Measurements from ENCODE around the gene TULP4. TPM values are rescaled to one million over a fixed set of nuclear protein-coding genes. Genes with fewer than 3 reads are reported as not detected.

The TULP4 gene
- total RNA-seq, 1 experiment from 2014 or later, result 52.8 TPM

DNA sequence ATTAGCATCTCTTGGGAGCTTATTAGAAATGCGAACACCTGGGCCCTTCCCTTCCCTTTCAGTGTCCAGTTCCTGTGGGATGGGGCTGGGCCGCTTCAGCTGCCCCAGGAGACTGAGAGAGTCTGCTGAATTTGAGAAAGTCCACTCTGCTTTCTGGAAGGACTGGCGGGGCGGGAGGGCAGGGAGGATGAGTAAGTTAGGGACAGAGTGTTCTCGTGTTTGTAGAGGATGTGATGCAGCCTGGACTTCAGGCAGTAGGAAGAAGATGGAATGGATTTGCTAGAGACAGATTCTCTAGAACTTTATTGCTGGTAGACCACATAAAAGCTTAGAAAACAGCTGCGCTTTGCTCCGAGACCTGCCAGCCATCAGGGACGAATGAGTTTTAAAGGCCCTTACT is 1.1 kb upstream of the TULP4 start:
- no peaks in the 10 kb centered on the region for H3K27me3 Mint-ChIP-seq (ENCODE audit: low read depth)
- peaks cover 66% of the 10 kb centered on the region for H3K36me3 Mint-ChIP-seq
- peaks cover 31% of the 10 kb centered on the region for H3K4me1 Mint-ChIP-seq
- ATAC-seq (no peak), DNase-seq (ENCODE audit: low spot score) (no peak)
- POLR2A ChIA-PET, result no interaction called here
- H3K27ac Mint-ChIP-seq, result peak overlapping the region; percentile 75
- TF ChIP-seq, protein P1, sequence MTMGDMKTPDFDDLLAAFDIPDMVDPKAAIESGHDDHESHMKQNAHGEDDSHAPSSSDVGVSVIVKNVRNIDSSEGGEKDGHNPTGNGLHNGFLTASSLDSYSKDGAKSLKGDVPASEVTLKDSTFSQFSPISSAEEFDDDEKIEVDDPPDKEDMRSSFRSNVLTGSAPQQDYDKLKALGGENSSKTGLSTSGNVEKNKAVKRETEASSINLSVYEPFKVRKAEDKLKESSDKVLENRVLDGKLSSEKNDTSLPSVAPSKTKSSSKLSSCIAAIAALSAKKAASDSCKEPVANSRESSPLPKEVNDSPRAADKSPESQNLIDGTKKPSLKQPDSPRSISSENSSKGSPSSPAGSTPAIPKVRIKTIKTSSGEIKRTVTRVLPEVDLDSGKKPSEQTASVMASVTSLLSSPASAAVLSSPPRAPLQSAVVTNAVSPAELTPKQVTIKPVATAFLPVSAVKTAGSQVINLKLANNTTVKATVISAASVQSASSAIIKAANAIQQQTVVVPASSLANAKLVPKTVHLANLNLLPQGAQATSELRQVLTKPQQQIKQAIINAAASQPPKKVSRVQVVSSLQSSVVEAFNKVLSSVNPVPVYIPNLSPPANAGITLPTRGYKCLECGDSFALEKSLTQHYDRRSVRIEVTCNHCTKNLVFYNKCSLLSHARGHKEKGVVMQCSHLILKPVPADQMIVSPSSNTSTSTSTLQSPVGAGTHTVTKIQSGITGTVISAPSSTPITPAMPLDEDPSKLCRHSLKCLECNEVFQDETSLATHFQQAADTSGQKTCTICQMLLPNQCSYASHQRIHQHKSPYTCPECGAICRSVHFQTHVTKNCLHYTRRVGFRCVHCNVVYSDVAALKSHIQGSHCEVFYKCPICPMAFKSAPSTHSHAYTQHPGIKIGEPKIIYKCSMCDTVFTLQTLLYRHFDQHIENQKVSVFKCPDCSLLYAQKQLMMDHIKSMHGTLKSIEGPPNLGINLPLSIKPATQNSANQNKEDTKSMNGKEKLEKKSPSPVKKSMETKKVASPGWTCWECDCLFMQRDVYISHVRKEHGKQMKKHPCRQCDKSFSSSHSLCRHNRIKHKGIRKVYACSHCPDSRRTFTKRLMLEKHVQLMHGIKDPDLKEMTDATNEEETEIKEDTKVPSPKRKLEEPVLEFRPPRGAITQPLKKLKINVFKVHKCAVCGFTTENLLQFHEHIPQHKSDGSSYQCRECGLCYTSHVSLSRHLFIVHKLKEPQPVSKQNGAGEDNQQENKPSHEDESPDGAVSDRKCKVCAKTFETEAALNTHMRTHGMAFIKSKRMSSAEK (CRISPR knock-in tag; IDR thresholded peaks at IDR 0.05; ENCODE audit: borderline replicate concordance), result no peak
- TF ChIP-seq, protein P2, sequence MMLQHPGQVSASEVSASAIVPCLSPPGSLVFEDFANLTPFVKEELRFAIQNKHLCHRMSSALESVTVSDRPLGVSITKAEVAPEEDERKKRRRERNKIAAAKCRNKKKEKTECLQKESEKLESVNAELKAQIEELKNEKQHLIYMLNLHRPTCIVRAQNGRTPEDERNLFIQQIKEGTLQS (CRISPR knock-in tag; conservative IDR thresholded peaks at IDR 0.05), result no peak
- TF ChIP-seq, protein P3, sequence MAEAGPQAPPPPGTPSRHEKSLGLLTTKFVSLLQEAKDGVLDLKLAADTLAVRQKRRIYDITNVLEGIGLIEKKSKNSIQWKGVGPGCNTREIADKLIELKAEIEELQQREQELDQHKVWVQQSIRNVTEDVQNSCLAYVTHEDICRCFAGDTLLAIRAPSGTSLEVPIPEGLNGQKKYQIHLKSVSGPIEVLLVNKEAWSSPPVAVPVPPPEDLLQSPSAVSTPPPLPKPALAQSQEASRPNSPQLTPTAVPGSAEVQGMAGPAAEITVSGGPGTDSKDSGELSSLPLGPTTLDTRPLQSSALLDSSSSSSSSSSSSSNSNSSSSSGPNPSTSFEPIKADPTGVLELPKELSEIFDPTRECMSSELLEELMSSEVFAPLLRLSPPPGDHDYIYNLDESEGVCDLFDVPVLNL (CRISPR knock-in tag; IDR thresholded peaks at IDR 0.05; ENCODE audit: borderline replicate concordance, low read depth), result no peak
- TF ChIP-seq ZBTB21 (CRISPR knock-in tag; IDR thresholded peaks at IDR 0.05; ENCODE audit: borderline replicate concordance) (no peak), ZNF121 (CRISPR knock-in tag; IDR thresholded peaks at IDR 0.05) (no peak), SMAD4 (CRISPR knock-in tag; IDR thresholded peaks at IDR 0.05) (no peak), MYBL2 (CRISPR knock-in tag; IDR thresholded peaks at IDR 0.05) (no peak), ETV6 (CRISPR knock-in tag; IDR thresholded peaks at IDR 0.05) (no peak), ZNF138 (CRISPR knock-in tag; conservative IDR thresholded peaks at IDR 0.05) (no peak), HMGA2 (CRISPR knock-in tag; IDR thresholded peaks at IDR 0.05) (no peak)
- TF ChIP-seq, protein P4, sequence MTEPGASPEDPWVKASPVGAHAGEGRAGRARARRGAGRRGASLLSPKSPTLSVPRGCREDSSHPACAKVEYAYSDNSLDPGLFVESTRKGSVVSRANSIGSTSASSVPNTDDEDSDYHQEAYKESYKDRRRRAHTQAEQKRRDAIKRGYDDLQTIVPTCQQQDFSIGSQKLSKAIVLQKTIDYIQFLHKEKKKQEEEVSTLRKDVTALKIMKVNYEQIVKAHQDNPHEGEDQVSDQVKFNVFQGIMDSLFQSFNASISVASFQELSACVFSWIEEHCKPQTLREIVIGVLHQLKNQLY (CRISPR knock-in tag; IDR thresholded peaks at IDR 0.05), result no peak
- TF ChIP-seq, protein P5, sequence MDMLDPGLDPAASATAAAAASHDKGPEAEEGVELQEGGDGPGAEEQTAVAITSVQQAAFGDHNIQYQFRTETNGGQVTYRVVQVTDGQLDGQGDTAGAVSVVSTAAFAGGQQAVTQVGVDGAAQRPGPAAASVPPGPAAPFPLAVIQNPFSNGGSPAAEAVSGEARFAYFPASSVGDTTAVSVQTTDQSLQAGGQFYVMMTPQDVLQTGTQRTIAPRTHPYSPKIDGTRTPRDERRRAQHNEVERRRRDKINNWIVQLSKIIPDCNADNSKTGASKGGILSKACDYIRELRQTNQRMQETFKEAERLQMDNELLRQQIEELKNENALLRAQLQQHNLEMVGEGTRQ (CRISPR knock-in tag; IDR thresholded peaks at IDR 0.05), result no peak
- TF ChIP-seq, protein P6, sequence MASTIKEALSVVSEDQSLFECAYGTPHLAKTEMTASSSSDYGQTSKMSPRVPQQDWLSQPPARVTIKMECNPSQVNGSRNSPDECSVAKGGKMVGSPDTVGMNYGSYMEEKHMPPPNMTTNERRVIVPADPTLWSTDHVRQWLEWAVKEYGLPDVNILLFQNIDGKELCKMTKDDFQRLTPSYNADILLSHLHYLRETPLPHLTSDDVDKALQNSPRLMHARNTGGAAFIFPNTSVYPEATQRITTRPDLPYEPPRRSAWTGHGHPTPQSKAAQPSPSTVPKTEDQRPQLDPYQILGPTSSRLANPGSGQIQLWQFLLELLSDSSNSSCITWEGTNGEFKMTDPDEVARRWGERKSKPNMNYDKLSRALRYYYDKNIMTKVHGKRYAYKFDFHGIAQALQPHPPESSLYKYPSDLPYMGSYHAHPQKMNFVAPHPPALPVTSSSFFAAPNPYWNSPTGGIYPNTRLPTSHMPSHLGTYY (CRISPR knock-in tag; IDR thresholded peaks at IDR 0.05), result no peak
- TF ChIP-seq, protein P7, sequence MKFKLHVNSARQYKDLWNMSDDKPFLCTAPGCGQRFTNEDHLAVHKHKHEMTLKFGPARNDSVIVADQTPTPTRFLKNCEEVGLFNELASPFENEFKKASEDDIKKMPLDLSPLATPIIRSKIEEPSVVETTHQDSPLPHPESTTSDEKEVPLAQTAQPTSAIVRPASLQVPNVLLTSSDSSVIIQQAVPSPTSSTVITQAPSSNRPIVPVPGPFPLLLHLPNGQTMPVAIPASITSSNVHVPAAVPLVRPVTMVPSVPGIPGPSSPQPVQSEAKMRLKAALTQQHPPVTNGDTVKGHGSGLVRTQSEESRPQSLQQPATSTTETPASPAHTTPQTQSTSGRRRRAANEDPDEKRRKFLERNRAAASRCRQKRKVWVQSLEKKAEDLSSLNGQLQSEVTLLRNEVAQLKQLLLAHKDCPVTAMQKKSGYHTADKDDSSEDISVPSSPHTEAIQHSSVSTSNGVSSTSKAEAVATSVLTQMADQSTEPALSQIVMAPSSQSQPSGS (CRISPR knock-in tag; IDR thresholded peaks at IDR 0.05; ENCODE audit: borderline replicate concordance, low read depth), result no peak
- peaks cover 22% of the 10 kb centered on the region for H3K9me3 Mint-ChIP-seq
- CTCF ChIA-PET, result no interaction called here
- H3K4me3 Mint-ChIP-seq, result no peak overlapping the region

DNA sequence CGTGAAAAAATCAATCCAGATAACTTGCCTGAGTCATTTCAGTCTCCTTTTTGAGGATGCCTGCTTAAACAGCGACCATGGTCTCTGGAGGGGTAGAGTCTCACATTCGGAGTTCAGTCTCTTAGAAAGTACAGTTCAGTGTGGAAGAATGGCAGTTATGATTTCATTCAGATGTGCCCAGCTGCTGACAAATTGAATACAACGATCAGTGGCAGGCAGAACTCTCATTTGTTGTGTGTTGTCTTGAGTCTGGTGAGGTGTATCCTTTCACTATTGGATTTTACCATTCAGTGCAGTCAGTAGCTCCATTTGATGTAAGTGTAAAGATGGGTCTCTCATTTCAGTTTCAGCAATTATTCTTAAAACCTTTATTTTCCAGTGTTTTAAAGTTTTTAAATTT is 639 bp upstream of the TULP4 start:
- CTCF ChIA-PET, result no interaction called here
- H3K36me3 Mint-ChIP-seq, result peaks cover 67% of the 10 kb centered on the region

More for the DNA sequence above, 639 bp upstream of the TULP4 start:
- peaks cover 31% of the 10 kb centered on the region for H3K4me1 Mint-ChIP-seq
- DNase-seq (ENCODE audit: low spot score), result no peak
- POLR2A ChIA-PET, result no interaction called here
- no peaks in the 10 kb centered on the region for H3K27me3 Mint-ChIP-seq (ENCODE audit: low read depth)
- no peak for ATAC-seq
- no peak overlapping the region for H3K4me3 Mint-ChIP-seq
- H3K27ac Mint-ChIP-seq, result 0 out of 2 replicates have a peak overlapping the region, but pooled peaks have one; percentile 75
- TF ChIP-seq, protein P8, sequence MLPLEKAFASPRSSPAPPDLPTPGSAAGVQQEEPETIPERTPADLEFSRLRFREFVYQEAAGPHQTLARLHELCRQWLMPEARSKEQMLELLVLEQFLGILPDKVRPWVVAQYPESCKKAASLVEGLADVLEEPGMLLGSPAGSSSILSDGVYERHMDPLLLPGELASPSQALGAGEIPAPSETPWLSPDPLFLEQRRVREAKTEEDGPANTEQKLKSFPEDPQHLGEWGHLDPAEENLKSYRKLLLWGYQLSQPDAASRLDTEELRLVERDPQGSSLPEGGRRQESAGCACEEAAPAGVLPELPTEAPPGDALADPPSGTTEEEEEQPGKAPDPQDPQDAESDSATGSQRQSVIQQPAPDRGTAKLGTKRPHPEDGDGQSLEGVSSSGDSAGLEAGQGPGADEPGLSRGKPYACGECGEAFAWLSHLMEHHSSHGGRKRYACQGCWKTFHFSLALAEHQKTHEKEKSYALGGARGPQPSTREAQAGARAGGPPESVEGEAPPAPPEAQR (CRISPR knock-in tag; IDR thresholded peaks at IDR 0.05), result no peak
- TF ChIP-seq TEAD4 (CRISPR knock-in tag; IDR thresholded peaks at IDR 0.05) (no peak), IRF2 (CRISPR knock-in tag; IDR thresholded peaks at IDR 0.05; ENCODE audit: borderline replicate concordance, low read depth) (no peak)
- TF ChIP-seq, protein P6 (CRISPR knock-in tag; IDR thresholded peaks at IDR 0.05), result no peak
- H3K9me3 Mint-ChIP-seq, result peaks cover 27% of the 10 kb centered on the region
